Liver (tissue), 9 donors: Measurements from ENCODE around the gene GPATCH2. TPM values are rescaled to one million over a fixed set of nuclear protein-coding genes. Genes with fewer than 3 reads are reported as not detected.

Source experiments
- DNase-seq: peaks from one replicate; pipeline ENCODE4 v3.0.0-alpha.2; 2017; ENCODE audit warnings: low spot score
- H3K27ac ChIP-seq, 2 donors: one replicate each; pipeline ENCODE4 v1.7.0; 2013; ENCODE audit warnings: inconsistent platforms in 2 of 2, low read length in 2 of 2, control low read depth in 1 of 2, low read depth in 1 of 2, mild to moderate bottlenecking in 1 of 2
- H3K27me3 ChIP-seq, 4 donors: one replicate each; pipeline versions ENCODE4 v1.6.1 to v1.7.0; 2013; ENCODE audit warnings: low read length in 3 of 4, inconsistent platforms in 1 of 4, mild to moderate bottlenecking in 1 of 4, moderate library complexity in 1 of 4; ENCODE audit not compliant: control insufficient read depth in 4 of 4, insufficient read depth in 4 of 4
- H3K36me3 ChIP-seq, 4 donors: one replicate each; pipeline versions ENCODE4 v1.6.1 to v1.7.0; 2013; ENCODE audit warnings: low read length in 3 of 4, mild to moderate bottlenecking in 3 of 4, low read depth in 1 of 4, moderate library complexity in 1 of 4; ENCODE audit not compliant: control insufficient read depth in 4 of 4, insufficient read depth in 3 of 4
- H3K4me1 ChIP-seq, 4 donors: one replicate each; pipeline versions ENCODE4 v1.6.1 to v1.7.0; 2013; ENCODE audit warnings: low read length in 3 of 4, mild to moderate bottlenecking in 3 of 4, moderate library complexity in 1 of 4; ENCODE audit not compliant: control insufficient read depth in 4 of 4, insufficient read depth in 4 of 4
- H3K4me3 ChIP-seq, 3 donors: one replicate each; pipeline versions ENCODE4 v1.6.1 to v1.7.0; 2013; ENCODE audit warnings: low read length in 3 of 3, control low read depth in 1 of 3, low read depth in 1 of 3, mild to moderate bottlenecking in 1 of 3
- H3K9ac ChIP-seq, 2 donors: one replicate each; pipeline ENCODE4 v1.7.0; 2013; ENCODE audit warnings: low read length in 2 of 2, mild to moderate bottlenecking in 2 of 2, moderate library complexity in 2 of 2, control low read depth in 1 of 2, low read depth in 1 of 2
- H3K9me3 ChIP-seq, 4 donors: one replicate each; pipeline versions ENCODE4 v1.6.1 to v1.7.0; 2013; ENCODE audit warnings: low read length in 3 of 4; ENCODE audit not compliant: control insufficient read depth in 4 of 4
- FOXA1 ChIP-seq: IDR thresholded peaks from 2 replicates; pipeline ENCODE4 v1.6.1; 2016; ENCODE audit warnings: antibody characterized with exemption
- FOXA2 ChIP-seq: IDR thresholded peaks from 2 replicates; pipeline ENCODE4 v1.6.1; 2016; ENCODE audit warnings: antibody characterized with exemption
- GABPA ChIP-seq, 2 donors: IDR thresholded peaks in 1 of 2; conservative IDR thresholded peaks in 1 of 2; 2 replicates each; pipeline ENCODE4 v1.6.1; 2016; ENCODE audit warnings: antibody characterized with exemption in 2 of 2, mild to moderate bottlenecking in 1 of 2, moderate library complexity in 1 of 2
- HNF4A ChIP-seq, 2 donors: conservative IDR thresholded peaks; 2 replicates each; pipeline ENCODE4 v1.6.1; 2016; ENCODE audit warnings: antibody characterized with exemption in 2 of 2, mild to moderate bottlenecking in 2 of 2
- HNF4G ChIP-seq: IDR thresholded peaks from 2 replicates; pipeline ENCODE4 v1.6.1; 2016; ENCODE audit warnings: antibody characterized with exemption
- JUND ChIP-seq, 2 donors: IDR thresholded peaks; 2 replicates each; pipeline ENCODE4 v1.6.1; 2016; ENCODE audit warnings: antibody characterized with exemption in 2 of 2
- NR2F2 ChIP-seq: IDR thresholded peaks from 2 replicates; pipeline ENCODE4 v1.6.1; 2016; ENCODE audit warnings: antibody characterized with exemption
- RAD21 ChIP-seq, 2 donors: IDR thresholded peaks; 2 replicates each; pipeline ENCODE4 v1.6.1; 2016; ENCODE audit warnings: antibody characterized with exemption in 2 of 2, mild to moderate bottlenecking in 2 of 2
- RXRA ChIP-seq, 2 donors: IDR thresholded peaks; 2 replicates each; pipeline ENCODE4 v1.6.1; 2017 to 2018; ENCODE audit warnings: antibody characterized with exemption in 2 of 2, mild to moderate bottlenecking in 1 of 2
- SP1 ChIP-seq: IDR thresholded peaks from 2 replicates; pipeline ENCODE4 v1.6.1; 2018; ENCODE audit warnings: antibody characterized with exemption, mild to moderate bottlenecking
- TAF1 ChIP-seq: conservative IDR thresholded peaks from 2 replicates; pipeline ENCODE4 v1.6.1; 2016; ENCODE audit warnings: antibody characterized with exemption, mild to moderate bottlenecking
- YY1 ChIP-seq: IDR thresholded peaks from 2 replicates; pipeline ENCODE4 v1.6.1; 2016; ENCODE audit warnings: antibody characterized with exemption, mild to moderate bottlenecking
- WGBS: extraction: QIAGEN DNeasy Blood & Tissue Kit; methylation state at CpG from one replicate; pipeline ENCODE4 v1.1.7; 2013; 5-methylcytosine and 5-hydroxymethylcytosine counted together
- polyA plus RNA-seq, 2 donors: library from polyadenylated mRNA; stranded (reverse) in 1 of 2; unstranded in 1 of 2; fragments of 200-250 nt in 1 of 2; fragments of >200 nt in 1 of 2; fragmentation: Nextera tagmentation in 1 of 2; extraction: Ambion mirVana in 1 of 2; gene quantifications; one replicate each; pipeline versions ENCODE4 v1.2.1 to v1.2.3, GENCODE V29; 2013 to 2015
- total RNA-seq, 2 donors: library from RNA; depleted of rRNA; stranded (reverse); fragments of >200 nt; gene quantifications; one replicate each; pipeline ENCODE4 v1.2.3, GENCODE V29; 2014
- TF ChIP-seq, protein P1 (sequence below): IDR thresholded peaks from 2 replicates; pipeline ENCODE4 v1.6.1; 2016; ENCODE audit warnings: antibody characterized with exemption
- TF ChIP-seq, protein P2 (sequence below): IDR thresholded peaks from 2 replicates; pipeline ENCODE4 v1.6.1; 2016; ENCODE audit warnings: antibody characterized with exemption
- TF ChIP-seq, protein P3 (sequence below): fragments of 150-350 bp; IDR thresholded peaks from 2 replicates; pipeline ENCODE4 v1.5.1; 2017; ENCODE audit warnings: improper control_type of control experiment, low read depth, low read length; ENCODE audit not compliant: missing input control
- TF ChIP-seq, protein P4 (sequence below): IDR thresholded peaks from 2 replicates; pipeline ENCODE4 v1.6.1; 2016; ENCODE audit warnings: antibody characterized with exemption
- TF ChIP-seq, protein P5 (sequence below): IDR thresholded peaks from 2 replicates; pipeline ENCODE4 v1.6.1; 2016; ENCODE audit warnings: antibody characterized with exemption, mild to moderate bottlenecking
- donor health status: healthy.
- donor health status: healthy.
- donor health status: healthy.
- donor health status: healthy.
- donor health status: healthy.

Gene GPATCH2
- total and polyA plus RNA-seq, 4 donors, result 1.6 to 11.2 (median 5.8) TPM

DNA sequence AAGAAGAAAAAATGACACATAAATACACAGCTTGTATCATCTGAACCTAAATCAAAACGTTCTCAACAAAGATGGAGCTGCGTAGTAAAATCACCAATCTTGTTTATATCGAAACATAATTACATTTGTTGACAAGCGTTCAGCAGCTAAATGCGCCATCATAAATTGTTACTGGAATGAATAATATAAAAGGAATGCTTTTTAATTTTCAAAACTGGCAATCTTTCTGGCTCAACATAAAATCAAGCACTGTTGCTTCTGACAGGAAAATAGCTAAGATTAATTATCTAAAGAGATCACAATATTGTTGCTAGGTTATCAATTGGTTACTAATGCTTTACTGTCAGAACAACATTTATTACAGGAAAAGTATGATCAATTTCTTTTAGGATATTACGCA, 181.5 kb downstream of the GPATCH2 start:
- WGBS, result 94% methylated on average over 6 of the region's 6 CpGs

DNA sequence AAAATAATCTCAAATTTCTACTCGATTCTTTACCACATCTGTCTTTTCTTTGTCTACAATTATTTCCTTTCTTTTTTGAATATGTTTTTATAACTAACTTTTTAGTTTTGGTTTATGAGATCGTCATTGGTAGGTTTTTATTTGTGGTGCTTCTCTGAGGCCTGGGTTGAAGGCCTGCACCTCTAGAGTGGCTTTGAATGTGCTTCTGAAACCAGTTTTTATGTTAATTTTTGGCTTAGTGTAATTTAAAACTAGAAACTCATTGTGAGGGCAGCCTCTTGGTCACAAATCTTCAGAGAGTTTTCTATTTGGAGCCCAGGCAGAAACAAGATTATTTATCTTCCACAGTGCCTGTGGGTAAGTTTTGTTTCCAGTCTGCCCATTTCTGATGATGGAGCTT, 187.0 kb downstream of the GPATCH2 start:
- TF ChIP-seq, protein P1, sequence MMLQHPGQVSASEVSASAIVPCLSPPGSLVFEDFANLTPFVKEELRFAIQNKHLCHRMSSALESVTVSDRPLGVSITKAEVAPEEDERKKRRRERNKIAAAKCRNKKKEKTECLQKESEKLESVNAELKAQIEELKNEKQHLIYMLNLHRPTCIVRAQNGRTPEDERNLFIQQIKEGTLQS, result no peak
- no peak for DNase-seq
- H3K27me3 ChIP-seq, result no peaks in the 10 kb centered on the region
- 97% methylated on average over 2 of the region's 2 CpGs for WGBS
- no peak overlapping the region for H3K9ac ChIP-seq
- H3K4me1 ChIP-seq, result no peaks in the 10 kb centered on the region
- no peak overlapping the region for H3K27ac ChIP-seq
- peaks cover 0 to 3% (median 0%) of the 10 kb centered on the region in 4 donors for H3K36me3 ChIP-seq
- no peak overlapping the region for H3K4me3 ChIP-seq
- no peaks in the 10 kb centered on the region for H3K9me3 ChIP-seq

More for the DNA sequence above, 181.5 kb downstream of the GPATCH2 start:
- no peak for DNase-seq
- Histone ChIP-seq H3K36me3 (peaks cover 0 to 3% (median 0%) of the 10 kb centered on the region in 4 donors), H3K4me1 (no peaks in the 10 kb centered on the region), H3K27me3 (no peaks in the 10 kb centered on the region), H3K4me3 (no peak overlapping the region), H3K9ac (no peak overlapping the region), H3K9me3 (no peaks in the 10 kb centered on the region), H3K27ac (no peak overlapping the region)
- TF ChIP-seq, protein P2, sequence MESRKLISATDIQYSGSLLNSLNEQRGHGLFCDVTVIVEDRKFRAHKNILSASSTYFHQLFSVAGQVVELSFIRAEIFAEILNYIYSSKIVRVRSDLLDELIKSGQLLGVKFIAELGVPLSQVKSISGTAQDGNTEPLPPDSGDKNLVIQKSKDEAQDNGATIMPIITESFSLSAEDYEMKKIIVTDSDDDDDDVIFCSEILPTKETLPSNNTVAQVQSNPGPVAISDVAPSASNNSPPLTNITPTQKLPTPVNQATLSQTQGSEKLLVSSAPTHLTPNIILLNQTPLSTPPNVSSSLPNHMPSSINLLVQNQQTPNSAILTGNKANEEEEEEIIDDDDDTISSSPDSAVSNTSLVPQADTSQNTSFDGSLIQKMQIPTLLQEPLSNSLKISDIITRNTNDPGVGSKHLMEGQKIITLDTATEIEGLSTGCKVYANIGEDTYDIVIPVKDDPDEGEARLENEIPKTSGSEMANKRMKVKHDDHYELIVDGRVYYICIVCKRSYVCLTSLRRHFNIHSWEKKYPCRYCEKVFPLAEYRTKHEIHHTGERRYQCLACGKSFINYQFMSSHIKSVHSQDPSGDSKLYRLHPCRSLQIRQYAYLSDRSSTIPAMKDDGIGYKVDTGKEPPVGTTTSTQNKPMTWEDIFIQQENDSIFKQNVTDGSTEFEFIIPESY, result no peak
- TF ChIP-seq FOXA2 (no peak), YY1 (no peak), GABPA (IDR thresholded peaks at IDR 0.05 in 1 of 2, conservative IDR thresholded peaks at IDR 0.05 in 1 of 2) (no peak)

DNA sequence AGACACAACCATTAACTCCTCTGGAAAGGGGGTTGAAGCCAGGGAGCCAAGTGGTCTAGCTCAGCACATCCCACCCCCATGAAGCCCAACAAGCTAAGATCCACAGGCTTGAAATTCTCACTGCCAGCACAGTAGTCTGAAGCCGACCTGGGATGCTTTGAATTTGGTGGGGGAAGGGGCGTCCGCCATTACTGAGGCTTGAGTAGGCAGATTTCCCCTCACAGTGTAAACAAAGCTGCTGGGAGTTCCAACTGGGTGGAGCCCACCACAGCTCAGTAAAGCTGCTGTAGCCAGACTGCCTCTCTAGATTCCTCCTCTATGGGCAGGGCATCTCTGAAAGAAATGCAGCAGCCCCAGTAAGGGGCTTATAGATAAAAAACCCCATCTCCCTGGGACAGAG, 193.5 kb downstream of the GPATCH2 start:
- no peaks in the 10 kb centered on the region for H3K4me1 ChIP-seq
- H3K36me3 ChIP-seq, result no peaks in the 10 kb centered on the region
- DNase-seq, result no peak
- WGBS, result 97% methylated on average over 3 of the region's 3 CpGs
- no peaks in the 10 kb centered on the region for H3K27me3 ChIP-seq
- H3K27ac ChIP-seq, result no peak overlapping the region
- no peak overlapping the region for H3K4me3 ChIP-seq
- no peaks in the 10 kb centered on the region for H3K9me3 ChIP-seq
- no peak overlapping the region for H3K9ac ChIP-seq
- TF ChIP-seq HNF4G, result no peak
- no peak for TF ChIP-seq RXRA (IDR thresholded peaks at IDR 0.05)
- TF ChIP-seq FOXA2, result no peak
- TF ChIP-seq, protein P3, sequence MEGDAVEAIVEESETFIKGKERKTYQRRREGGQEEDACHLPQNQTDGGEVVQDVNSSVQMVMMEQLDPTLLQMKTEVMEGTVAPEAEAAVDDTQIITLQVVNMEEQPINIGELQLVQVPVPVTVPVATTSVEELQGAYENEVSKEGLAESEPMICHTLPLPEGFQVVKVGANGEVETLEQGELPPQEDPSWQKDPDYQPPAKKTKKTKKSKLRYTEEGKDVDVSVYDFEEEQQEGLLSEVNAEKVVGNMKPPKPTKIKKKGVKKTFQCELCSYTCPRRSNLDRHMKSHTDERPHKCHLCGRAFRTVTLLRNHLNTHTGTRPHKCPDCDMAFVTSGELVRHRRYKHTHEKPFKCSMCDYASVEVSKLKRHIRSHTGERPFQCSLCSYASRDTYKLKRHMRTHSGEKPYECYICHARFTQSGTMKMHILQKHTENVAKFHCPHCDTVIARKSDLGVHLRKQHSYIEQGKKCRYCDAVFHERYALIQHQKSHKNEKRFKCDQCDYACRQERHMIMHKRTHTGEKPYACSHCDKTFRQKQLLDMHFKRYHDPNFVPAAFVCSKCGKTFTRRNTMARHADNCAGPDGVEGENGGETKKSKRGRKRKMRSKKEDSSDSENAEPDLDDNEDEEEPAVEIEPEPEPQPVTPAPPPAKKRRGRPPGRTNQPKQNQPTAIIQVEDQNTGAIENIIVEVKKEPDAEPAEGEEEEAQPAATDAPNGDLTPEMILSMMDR, result no peak
- TF ChIP-seq YY1, result no peak
- TF ChIP-seq, protein P4, sequence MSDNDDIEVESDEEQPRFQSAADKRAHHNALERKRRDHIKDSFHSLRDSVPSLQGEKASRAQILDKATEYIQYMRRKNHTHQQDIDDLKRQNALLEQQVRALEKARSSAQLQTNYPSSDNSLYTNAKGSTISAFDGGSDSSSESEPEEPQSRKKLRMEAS, result no peak
- TF ChIP-seq, protein P2, result no peak
- TF ChIP-seq TAF1, result no peak
- TF ChIP-seq, protein P1, result no peak
- TF ChIP-seq RAD21 (IDR thresholded peaks at IDR 0.05), result no peak
- TF ChIP-seq, protein P5, sequence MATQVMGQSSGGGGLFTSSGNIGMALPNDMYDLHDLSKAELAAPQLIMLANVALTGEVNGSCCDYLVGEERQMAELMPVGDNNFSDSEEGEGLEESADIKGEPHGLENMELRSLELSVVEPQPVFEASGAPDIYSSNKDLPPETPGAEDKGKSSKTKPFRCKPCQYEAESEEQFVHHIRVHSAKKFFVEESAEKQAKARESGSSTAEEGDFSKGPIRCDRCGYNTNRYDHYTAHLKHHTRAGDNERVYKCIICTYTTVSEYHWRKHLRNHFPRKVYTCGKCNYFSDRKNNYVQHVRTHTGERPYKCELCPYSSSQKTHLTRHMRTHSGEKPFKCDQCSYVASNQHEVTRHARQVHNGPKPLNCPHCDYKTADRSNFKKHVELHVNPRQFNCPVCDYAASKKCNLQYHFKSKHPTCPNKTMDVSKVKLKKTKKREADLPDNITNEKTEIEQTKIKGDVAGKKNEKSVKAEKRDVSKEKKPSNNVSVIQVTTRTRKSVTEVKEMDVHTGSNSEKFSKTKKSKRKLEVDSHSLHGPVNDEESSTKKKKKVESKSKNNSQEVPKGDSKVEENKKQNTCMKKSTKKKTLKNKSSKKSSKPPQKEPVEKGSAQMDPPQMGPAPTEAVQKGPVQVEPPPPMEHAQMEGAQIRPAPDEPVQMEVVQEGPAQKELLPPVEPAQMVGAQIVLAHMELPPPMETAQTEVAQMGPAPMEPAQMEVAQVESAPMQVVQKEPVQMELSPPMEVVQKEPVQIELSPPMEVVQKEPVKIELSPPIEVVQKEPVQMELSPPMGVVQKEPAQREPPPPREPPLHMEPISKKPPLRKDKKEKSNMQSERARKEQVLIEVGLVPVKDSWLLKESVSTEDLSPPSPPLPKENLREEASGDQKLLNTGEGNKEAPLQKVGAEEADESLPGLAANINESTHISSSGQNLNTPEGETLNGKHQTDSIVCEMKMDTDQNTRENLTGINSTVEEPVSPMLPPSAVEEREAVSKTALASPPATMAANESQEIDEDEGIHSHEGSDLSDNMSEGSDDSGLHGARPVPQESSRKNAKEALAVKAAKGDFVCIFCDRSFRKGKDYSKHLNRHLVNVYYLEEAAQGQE, result no peak
- TF ChIP-seq GABPA (IDR thresholded peaks at IDR 0.05 in 1 of 2, conservative IDR thresholded peaks at IDR 0.05 in 1 of 2), result no peak
- no peak for TF ChIP-seq SP1
- TF ChIP-seq HNF4A (conservative IDR thresholded peaks at IDR 0.05), result no peak
- TF ChIP-seq FOXA1, result no peak
- no peak for TF ChIP-seq JUND (IDR thresholded peaks at IDR 0.05)
- TF ChIP-seq NR2F2, result no peak
